Activated naive CD8-positive, alpha-beta T cell treated with anti-CD3 and anti-CD28 coated beads, Interleukin-2, amount 10 ng/mL, durations not matched to agents 7 days and 5 days (primary cell): ENCODE results near the gene AMACR. TPM values are rescaled to one million over a fixed set of nuclear protein-coding genes. Genes with fewer than 3 reads are reported as not detected.

Source experiments
- ATAC-seq: fragments of 150-1000 bp; cut with Tn5 transposase; one replicate; pipeline ENCODE4 v1.10.0; 2021; ENCODE audit warnings: low read depth, moderate library complexity
- POLR2A ChIA-PET: fragments of 350-600 bp; sonication (Branson Sonifier 250); formaldehyde crosslinking; loops from one replicate; lab custom pipeline; 2021; ENCODE audit warnings: antibody characterized with exemption; lab: Charles Lee
- DNase-seq: peaks from one replicate; pipeline ENCODE4 v3.0.0; 2021
- H3K27ac Mint-ChIP-seq: one replicate; pipeline ENCODE4 v1.8.0; 2022; ENCODE audit warnings: mild to moderate bottlenecking, mixed read lengths
- H3K27me3 Mint-ChIP-seq: one replicate; pipeline ENCODE4 v1.8.0; 2022; ENCODE audit warnings: mild to moderate bottlenecking, moderate library complexity, mixed read lengths
- H3K36me3 Mint-ChIP-seq: one replicate; pipeline ENCODE4 v1.8.0; 2021; ENCODE audit warnings: mild to moderate bottlenecking, mixed read lengths
- H3K4me1 Mint-ChIP-seq: one replicate; pipeline ENCODE4 v1.8.0; 2021; ENCODE audit warnings: mixed read lengths
- H3K4me3 Mint-ChIP-seq: one replicate; pipeline ENCODE4 v1.8.0; 2022; ENCODE audit warnings: mild to moderate bottlenecking, moderate library complexity, mixed read lengths
- H3K9me3 Mint-ChIP-seq: one replicate; pipeline ENCODE4 v1.8.0; 2021; ENCODE audit warnings: mixed read lengths
- total RNA-seq, 2 experiments: library from RNA; stranded (reverse); gene quantifications; one replicate each; pipeline ENCODE4 v1.2.3, GENCODE V29; 2021

Gene AMACR
- total RNA-seq, 2 experiments from 2014 or later = 5.9 to 6.1 TPM

- DNase-seq (no peak), ATAC-seq (peak; percentile 79)
- peak overlapping the region; percentile 56 for H3K4me3 Mint-ChIP-seq
- no peaks in the 10 kb centered on the region for H3K9me3 Mint-ChIP-seq
- no peaks in the 10 kb centered on the region for H3K27me3 Mint-ChIP-seq
- peaks cover 23% of the 10 kb centered on the region for H3K4me1 Mint-ChIP-seq
- H3K27ac Mint-ChIP-seq = peak overlapping the region; percentile 67
- POLR2A ChIA-PET = interaction anchor here (1.1 kb wide), 1 partner anchor 13 kb away, joined by 3 read pairs; the partner anchor contains the start of gene AMACR
- H3K36me3 Mint-ChIP-seq = peaks cover 6% of the 10 kb centered on the region
Measured at GRCh38 chr5:33994845-33995244, 13.0 kb downstream of the AMACR start.

GRCh38 chr5:33992864-33993263 lies 15.0 kb downstream of the AMACR start:
- Mint-ChIP-seq H3K4me1 (peaks cover 23% of the 10 kb centered on the region), H3K27me3 (no peaks in the 10 kb centered on the region), H3K27ac (peak overlapping the region; percentile 10), H3K36me3 (peaks cover 19% of the 10 kb centered on the region), H3K4me3 (no peak overlapping the region), H3K9me3 (peaks cover 2% of the 10 kb centered on the region)
- DNase-seq (no peak), ATAC-seq (no peak)
- POLR2A ChIA-PET = no interaction called here

- Mint-ChIP-seq H3K27ac (no peak overlapping the region), H3K4me3 (no peak overlapping the region)
Measured at GRCh38 chr5:33985447-33985846, 22.4 kb downstream of the AMACR start.

GRCh38 chr5:33984671-33985124 lies 23.2 kb downstream of the AMACR start, which contains the start of gene SLC45A2:
Gene SLC45A2, minus strand, starts transcription at chr5:33984693. Its CDS starts 110 bp downstream, at chr5:33984583.
- POLR2A ChIA-PET = no interaction called here
- Mint-ChIP-seq H3K36me3 (peaks cover 24% of the 10 kb centered on the region), H3K27me3 (no peaks in the 10 kb centered on the region), H3K4me3 (no peak within 1 kb of the TSS), H3K27ac (no peak within 1 kb of the TSS), H3K9me3 (peaks cover 3% of the 10 kb centered on the region), H3K4me1 (no peaks in the 10 kb centered on the region)
- DNase-seq (no peak), ATAC-seq (no peak)

More at GRCh38 chr5:33985447-33985846, 22.4 kb downstream of the AMACR start:
- Mint-ChIP-seq H3K36me3 (peaks cover 24% of the 10 kb centered on the region), H3K9me3 (peaks cover 3% of the 10 kb centered on the region), H3K27me3 (no peaks in the 10 kb centered on the region), H3K4me1 (no peaks in the 10 kb centered on the region)
- ATAC-seq (no peak), DNase-seq (no peak)
- POLR2A ChIA-PET = no interaction called here

GRCh38 chr5:33984178-33984577 lies 23.7 kb downstream of the AMACR start:
- peaks cover 21% of the 10 kb centered on the region for H3K36me3 Mint-ChIP-seq
- peaks cover 3% of the 10 kb centered on the region for H3K9me3 Mint-ChIP-seq
- H3K4me1 Mint-ChIP-seq = no peaks in the 10 kb centered on the region
- POLR2A ChIA-PET = no interaction called here
- no peak overlapping the region for H3K27ac Mint-ChIP-seq
- H3K27me3 Mint-ChIP-seq = no peaks in the 10 kb centered on the region
- H3K4me3 Mint-ChIP-seq = no peak overlapping the region
- DNase-seq = no peak
- ATAC-seq = no peak

GRCh38 chr5:33981408-33982162 lies 26.3 kb downstream of the AMACR start:
- no peaks in the 10 kb centered on the region for H3K27me3 Mint-ChIP-seq
- DNase-seq (no peak), ATAC-seq (no peak)
- H3K4me1 Mint-ChIP-seq = no peaks in the 10 kb centered on the region
- no peak overlapping the region for H3K27ac Mint-ChIP-seq
- H3K4me3 Mint-ChIP-seq = no peak overlapping the region
- POLR2A ChIA-PET = no interaction called here
- peaks cover 4% of the 10 kb centered on the region for H3K36me3 Mint-ChIP-seq
- no peaks in the 10 kb centered on the region for H3K9me3 Mint-ChIP-seq

GRCh38 chr5:33980030-33980429 lies 27.8 kb downstream of the AMACR start:
- POLR2A ChIA-PET = no interaction called here
- no peaks in the 10 kb centered on the region for H3K27me3 Mint-ChIP-seq
- H3K4me1 Mint-ChIP-seq = no peaks in the 10 kb centered on the region
- ATAC-seq (no peak), DNase-seq (no peak)
- no peak overlapping the region for H3K4me3 Mint-ChIP-seq
- H3K27ac Mint-ChIP-seq = no peak overlapping the region
- no peaks in the 10 kb centered on the region for H3K36me3 Mint-ChIP-seq
- H3K9me3 Mint-ChIP-seq = no peaks in the 10 kb centered on the region

- Mint-ChIP-seq H3K4me3 (no peak overlapping the region), H3K27me3 (no peaks in the 10 kb centered on the region), H3K9me3 (no peaks in the 10 kb centered on the region), H3K4me1 (peaks cover 3% of the 10 kb centered on the region), H3K27ac (no peak overlapping the region), H3K36me3 (no peaks in the 10 kb centered on the region)
- POLR2A ChIA-PET = no interaction called here
- DNase-seq = no peak
- ATAC-seq = no peak
Measured at GRCh38 chr5:33978306-33978705, 29.5 kb downstream of the AMACR start.

GRCh38 chr5:33976307-33976706 lies 31.5 kb downstream of the AMACR start:
- no peak overlapping the region for H3K27ac Mint-ChIP-seq

GRCh38 chr5:33975852-33976251 lies 32.0 kb downstream of the AMACR start:
- no peak for ATAC-seq
- Mint-ChIP-seq H3K27ac (no peak overlapping the region), H3K4me3 (no peak overlapping the region), H3K36me3 (no peaks in the 10 kb centered on the region), H3K4me1 (peaks cover 11% of the 10 kb centered on the region), H3K9me3 (no peaks in the 10 kb centered on the region), H3K27me3 (no peaks in the 10 kb centered on the region)
- no peak for DNase-seq
- POLR2A ChIA-PET = no interaction called here

More at GRCh38 chr5:33976307-33976706, 31.5 kb downstream of the AMACR start:
- H3K4me1 Mint-ChIP-seq = peaks cover 11% of the 10 kb centered on the region
- DNase-seq = no peak
- H3K9me3 Mint-ChIP-seq = no peaks in the 10 kb centered on the region
- no peaks in the 10 kb centered on the region for H3K27me3 Mint-ChIP-seq
- H3K36me3 Mint-ChIP-seq = no peaks in the 10 kb centered on the region
- H3K4me3 Mint-ChIP-seq = no peak overlapping the region
- POLR2A ChIA-PET = no interaction called here
- no peak for ATAC-seq

- Mint-ChIP-seq H3K27ac (peak overlapping the region; percentile 0), H3K36me3 (no peaks in the 10 kb centered on the region), H3K9me3 (no peaks in the 10 kb centered on the region), H3K4me1 (peaks cover 11% of the 10 kb centered on the region), H3K4me3 (peak overlapping the region; percentile 33), H3K27me3 (peaks cover 3% of the 10 kb centered on the region)
- POLR2A ChIA-PET = no interaction called here
- DNase-seq = no peak
- ATAC-seq = peak; percentile 30
Measured at GRCh38 chr5:33973271-33973670, 34.6 kb downstream of the AMACR start.

- POLR2A ChIA-PET = no interaction called here
- H3K27me3 Mint-ChIP-seq = peaks cover 3% of the 10 kb centered on the region
- no peak overlapping the region for H3K4me3 Mint-ChIP-seq
- ATAC-seq (peak; percentile 78), DNase-seq (peak; percentile 24)
- no peaks in the 10 kb centered on the region for H3K36me3 Mint-ChIP-seq
- H3K9me3 Mint-ChIP-seq = no peaks in the 10 kb centered on the region
- H3K27ac Mint-ChIP-seq = no peak overlapping the region
- H3K4me1 Mint-ChIP-seq = peaks cover 18% of the 10 kb centered on the region
Measured at GRCh38 chr5:33969572-33970452, 38.0 kb downstream of the AMACR start.

- Mint-ChIP-seq H3K4me1 (peaks cover 19% of the 10 kb centered on the region), H3K9me3 (no peaks in the 10 kb centered on the region), H3K27ac (no peak overlapping the region), H3K4me3 (no peak overlapping the region), H3K36me3 (no peaks in the 10 kb centered on the region), H3K27me3 (peaks cover 3% of the 10 kb centered on the region)
- no peak for ATAC-seq
- POLR2A ChIA-PET = no interaction called here
- DNase-seq = no peak
Measured at GRCh38 chr5:33968211-33969005, 39.4 kb downstream of the AMACR start.
